ENCODE data around the gene SELENOW. TPM values are rescaled to one million over a fixed set of nuclear protein-coding genes. Genes with fewer than 3 reads are reported as not detected.
A peak's percentile ranks its signal among the peaks of the same experiment; 100 is the strongest.

Gene SELENOW
- total and polyA plus RNA-seq, 2 of the 8 experiments (the other 6 are each of a cell fraction or from before 2014, with no cell fraction given) = 371 to 588 TPM

GRCh38 chr19:47760632-47760999, 17.9 kb upstream of the SELENOW start:
- Histone ChIP-seq H4K91ac (replicated peaks; ENCODE audit: insufficient read length, low read length) (no peak overlapping the region), H3K36me3 (ENCODE audit: control insufficient read depth in 2 of 4, insufficient read depth in 4 of 4, low read length in 3 of 4) (peaks cover 10 to 39% (median 29%) of the 10 kb centered on the region in 4 experiments; a peak in 6 of 8 replicates), H3K56ac (replicated peaks; ENCODE audit: insufficient read length, low read depth, low read length) (no peak overlapping the region), H2BK120ac (replicated peaks; ENCODE audit: low read depth, low read length) (no peak overlapping the region), H3K4me2 (ENCODE audit: insufficient read depth in 1 of 2, low read depth in 2 of 2, low read length in 2 of 2) (no peak overlapping the region), H3K9me3 (ENCODE audit: insufficient read depth in 2 of 2, low read depth in 1 of 2, low read length in 1 of 2) (no peaks in the 10 kb centered on the region), H2AK5ac (ENCODE audit: low read depth, low read length) (no peak overlapping the region), H3K23me2 (ENCODE audit: low read depth, low read length) (no peaks in the 10 kb centered on the region), H3K4ac (replicated peaks; ENCODE audit: insufficient read length, low read depth, low read length) (no peak overlapping the region), H3K4me1 (replicated peaks in 1 of 4; ENCODE audit: control insufficient read depth in 3 of 4, insufficient read depth in 4 of 4, low read length in 3 of 4) (peaks cover 0 to 3% (median under 1%) of the 10 kb centered on the region in 4 experiments; a peak in 2 of 7 replicates), H4K20me1 (replicated peaks in 1 of 2; ENCODE audit: control insufficient read depth in 1 of 2, insufficient read depth in 2 of 2, low read length in 2 of 2) (peaks cover 9 to 10% of the 10 kb centered on the region in 2 experiments), H2BK5ac (ENCODE audit: low read depth, low read length) (no peak overlapping the region), H2BK12ac (ENCODE audit: low read depth, low read length) (no peak overlapping the region), H3K4me3 (ENCODE audit: extremely low read depth in 1 of 4, insufficient read depth in 2 of 4, low read depth in 3 of 4, low read length in 4 of 4) (no peak overlapping the region), H2AFZ (ENCODE audit: low read length) (no peak overlapping the region), H3K79me2 (ENCODE audit: control insufficient read depth in 1 of 2, insufficient read depth in 2 of 2, low read length in 2 of 2) (no peaks in the 10 kb centered on the region), H3K27me3 (replicated peaks in 1 of 4; ENCODE audit: control insufficient read depth in 3 of 4, extremely low read depth in 1 of 4, insufficient read depth in 3 of 4, low read length in 3 of 4) (no peaks in the 10 kb centered on the region), H3K23ac (ENCODE audit: insufficient read length) (no peak overlapping the region), H4K8ac (ENCODE audit: extremely low read depth, insufficient read depth, low read length) (no peak overlapping the region), H3K18ac (ENCODE audit: extremely low read depth, low read length) (no peak overlapping the region), H3K79me1 (ENCODE audit: low read depth, low read length) (no peaks in the 10 kb centered on the region; the same call in 1 of the 2 replicates), H3K27ac (ENCODE audit: low read depth, low read length) (no peak overlapping the region), H3K14ac (ENCODE audit: insufficient read length) (no peak overlapping the region), H3K9ac (replicated peaks in 1 of 4; ENCODE audit: extremely low read depth in 1 of 4, low read depth in 3 of 4, low read length in 3 of 4) (no peak overlapping the region), H2BK15ac (ENCODE audit: low read length) (no peak overlapping the region), H4K5ac (ENCODE audit: insufficient read length, low read depth, low read length) (no peak overlapping the region), H2BK20ac (ENCODE audit: low read length) (no peak overlapping the region)
- FAIRE-seq (no peak), DNase-seq (ENCODE audit: low read depth in 1 of 2, low spot score in 2 of 2) (no peak)
- TF ChIP-seq TBP (IDR thresholded peaks at IDR 0.05; ENCODE audit: low read depth, low read length) (no peak), POLR2A (IDR thresholded peaks at IDR 0.05; ENCODE audit: control extremely low read depth in 1 of 2, low read depth in 2 of 2, low read length in 2 of 2) (peak in 1 of 2 experiments; percentile 62; a peak in 2 of 3 replicates)
- ChIA-PET POLR2A (ENCODE audit: partially characterized antibody) (interaction anchor here (0.6 to 11.0 kb wide), 10 partner anchors 8 to 150 kb away, joined by 3 to 204 read pairs (median 3); partner anchors contain the start of gene NOP53), CTCF (ENCODE audit: partially characterized antibody) (interaction anchor here (0.6 to 1.6 kb wide), 5 partner anchors 14 to 53 kb away, joined by 3 to 6 read pairs (median 3); no protein-coding TSS in a partner anchor)
- WGBS, 2 experiments (ENCODE audit: extremely low coverage in 1 of 2, insufficient coverage in 1 of 2, insufficient read length in 1 of 2, insufficient replicate concordance in 2 of 2, low coverage in 1 of 2, low lambda C conversion rate in 2 of 2, missing lambda C conversion rate in 1 of 2) = 81% methylated on average over 5 of the region's 5 CpGs; no CpG with 5 or more reads in 1 of the 2 experiments

All from H1 (cell line).